OCI-LY3 (cell line): ENCODE results near the gene SH3PXD2A.

Source experiments
- EZH2phosphoT487 ChIP-seq: fragments of 200-600 bp; shearing (Covaris generic); IDR thresholded peaks from 2 replicates; pipeline ENCODE4 v1.6.1; 2018; ENCODE audit warnings: antibody characterized with exemption, mixed run types, low read depth
- TF ChIP-seq, protein P1 (sequence below): fragments of 200-600, 300-600 bp; sonication (generic); IDR thresholded peaks from 2 replicates; pipeline ENCODE4 v1.5.1; 2014; ENCODE audit warnings: antibody characterized with exemption, low read length, low read depth

DNA sequence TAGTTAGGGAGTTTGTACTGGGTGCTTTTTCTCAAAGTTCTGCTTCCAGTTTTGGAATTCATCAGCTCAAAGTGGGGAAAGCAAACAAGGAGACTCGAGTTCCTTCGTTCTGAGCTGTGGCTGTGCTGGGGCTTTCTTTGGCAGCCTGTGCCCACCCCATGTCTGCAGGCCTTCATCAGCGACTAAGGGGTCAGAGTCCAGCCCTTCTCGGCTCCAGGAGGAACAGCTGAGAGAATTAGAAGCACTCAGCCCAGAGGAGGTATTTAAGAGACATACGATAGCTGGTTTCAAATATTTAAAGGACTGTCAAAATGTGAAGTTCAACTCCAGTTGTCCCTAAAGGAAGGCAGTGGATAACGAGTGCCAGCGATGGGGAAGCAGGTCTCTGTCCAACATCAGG, 41.3 kb downstream of the SH3PXD2A start:
- TF ChIP-seq, protein P1, sequence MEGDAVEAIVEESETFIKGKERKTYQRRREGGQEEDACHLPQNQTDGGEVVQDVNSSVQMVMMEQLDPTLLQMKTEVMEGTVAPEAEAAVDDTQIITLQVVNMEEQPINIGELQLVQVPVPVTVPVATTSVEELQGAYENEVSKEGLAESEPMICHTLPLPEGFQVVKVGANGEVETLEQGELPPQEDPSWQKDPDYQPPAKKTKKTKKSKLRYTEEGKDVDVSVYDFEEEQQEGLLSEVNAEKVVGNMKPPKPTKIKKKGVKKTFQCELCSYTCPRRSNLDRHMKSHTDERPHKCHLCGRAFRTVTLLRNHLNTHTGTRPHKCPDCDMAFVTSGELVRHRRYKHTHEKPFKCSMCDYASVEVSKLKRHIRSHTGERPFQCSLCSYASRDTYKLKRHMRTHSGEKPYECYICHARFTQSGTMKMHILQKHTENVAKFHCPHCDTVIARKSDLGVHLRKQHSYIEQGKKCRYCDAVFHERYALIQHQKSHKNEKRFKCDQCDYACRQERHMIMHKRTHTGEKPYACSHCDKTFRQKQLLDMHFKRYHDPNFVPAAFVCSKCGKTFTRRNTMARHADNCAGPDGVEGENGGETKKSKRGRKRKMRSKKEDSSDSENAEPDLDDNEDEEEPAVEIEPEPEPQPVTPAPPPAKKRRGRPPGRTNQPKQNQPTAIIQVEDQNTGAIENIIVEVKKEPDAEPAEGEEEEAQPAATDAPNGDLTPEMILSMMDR = no peak
- TF ChIP-seq EZH2phosphoT487 = no peak
